ENCODE measurements around the gene PMM1. TPM values are rescaled to one million over a fixed set of nuclear protein-coding genes. Genes with fewer than 3 reads are reported as not detected.

Gene PMM1
- total and polyA plus RNA-seq, 2 donors (not counting 3 experiments of a cell fraction or from before 2014, with no cell fraction given), result 14.6 to 31.7 TPM

DNA sequence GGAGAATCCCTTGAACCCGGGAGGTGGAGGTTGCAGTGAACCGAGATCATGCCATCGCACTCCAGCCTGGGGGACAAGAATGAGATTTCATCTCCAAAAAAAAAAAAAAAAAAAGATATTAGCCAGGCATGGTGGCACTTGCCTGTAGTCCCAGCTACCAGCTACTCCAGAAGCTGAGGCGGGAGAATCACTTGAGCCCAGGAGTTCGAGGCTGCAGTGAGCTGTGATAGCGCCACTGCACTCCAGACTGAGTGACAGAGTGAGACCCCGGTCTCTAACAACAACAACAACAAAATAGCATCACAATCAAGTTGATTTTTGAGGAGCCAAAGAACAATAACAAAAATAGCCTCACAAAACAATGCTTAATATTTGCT lies 2.3 kb downstream of the PMM1 start:
- no TSS peak for BruUV-seq (replicated peaks)
- H3K4me2 ChIP-seq (ENCODE audit: insufficient read depth, low read length), result no peak overlapping the region
- peaks cover 2% of the 10 kb centered on the region for H3K79me2 ChIP-seq (ENCODE audit: control insufficient read depth, insufficient read depth, low read length)
- intact Hi-C loops (cut with micrococcal nuclease) (no loop called here), dilution Hi-C loops (cut with MboI; ENCODE audit: extremely low pct_ligation_motif_present, low sequenced_read_pairs) (no loop called here)
- CTCF ChIA-PET, result interaction anchor here (1.3 kb wide), 1 partner anchor 44 kb away, joined by 3 read pairs; no protein-coding TSS in a partner anchor
- no peak overlapping the region for H2AFZ ChIP-seq (ENCODE audit: low read depth, low read length)
- H4K20me1 ChIP-seq (replicated peaks; ENCODE audit: control insufficient read depth, extremely low read depth, insufficient read depth, low read length), result no peaks in the 10 kb centered on the region
- H3K9me3 ChIP-seq (replicated peaks; ENCODE audit: control insufficient read depth, insufficient read depth, low read length), result no peaks in the 10 kb centered on the region
- H3K9me1 ChIP-seq (replicated peaks; ENCODE audit: control insufficient read depth, extremely low read depth, insufficient read depth, low read length), result no peaks in the 10 kb centered on the region
- H3K36me3 ChIP-seq (ENCODE audit: control insufficient read depth in 2 of 2, extremely low read depth in 1 of 2, insufficient read depth in 2 of 2, low read length in 2 of 2), result no peaks in the 10 kb centered on the region
- H3K27ac ChIP-seq (ENCODE audit: insufficient read depth, low read depth, low read length), result no peak overlapping the region
- POLR2A ChIA-PET, result no interaction called here
- H3K27me3 ChIP-seq (ENCODE audit: control insufficient read depth in 2 of 2, insufficient read depth in 2 of 2, low read length in 2 of 2), result no peaks in the 10 kb centered on the region
- DNase-seq (ENCODE audit: low read depth, low spot score) (no peak), FAIRE-seq (no peak)
- H3K9ac ChIP-seq (replicated peaks; ENCODE audit: extremely low read depth, insufficient read depth, low read length), result no peak overlapping the region
- H3K4me1 ChIP-seq (ENCODE audit: control insufficient read depth, extremely low read depth, insufficient read depth, low read length), result peaks cover 6% of the 10 kb centered on the region
- TF ChIP-seq, protein P1, sequence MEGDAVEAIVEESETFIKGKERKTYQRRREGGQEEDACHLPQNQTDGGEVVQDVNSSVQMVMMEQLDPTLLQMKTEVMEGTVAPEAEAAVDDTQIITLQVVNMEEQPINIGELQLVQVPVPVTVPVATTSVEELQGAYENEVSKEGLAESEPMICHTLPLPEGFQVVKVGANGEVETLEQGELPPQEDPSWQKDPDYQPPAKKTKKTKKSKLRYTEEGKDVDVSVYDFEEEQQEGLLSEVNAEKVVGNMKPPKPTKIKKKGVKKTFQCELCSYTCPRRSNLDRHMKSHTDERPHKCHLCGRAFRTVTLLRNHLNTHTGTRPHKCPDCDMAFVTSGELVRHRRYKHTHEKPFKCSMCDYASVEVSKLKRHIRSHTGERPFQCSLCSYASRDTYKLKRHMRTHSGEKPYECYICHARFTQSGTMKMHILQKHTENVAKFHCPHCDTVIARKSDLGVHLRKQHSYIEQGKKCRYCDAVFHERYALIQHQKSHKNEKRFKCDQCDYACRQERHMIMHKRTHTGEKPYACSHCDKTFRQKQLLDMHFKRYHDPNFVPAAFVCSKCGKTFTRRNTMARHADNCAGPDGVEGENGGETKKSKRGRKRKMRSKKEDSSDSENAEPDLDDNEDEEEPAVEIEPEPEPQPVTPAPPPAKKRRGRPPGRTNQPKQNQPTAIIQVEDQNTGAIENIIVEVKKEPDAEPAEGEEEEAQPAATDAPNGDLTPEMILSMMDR (IDR thresholded peaks at IDR 0.05; ENCODE audit: extremely low read depth in 1 of 2, insufficient read depth in 1 of 2, low read depth in 1 of 2, low read length in 2 of 2), result no peak
- no peak overlapping the region for H3K4me3 ChIP-seq (replicated peaks in 1 of 3; ENCODE audit: insufficient read depth in 1 of 3, low read depth in 1 of 3, low read length in 3 of 3)

DNA sequence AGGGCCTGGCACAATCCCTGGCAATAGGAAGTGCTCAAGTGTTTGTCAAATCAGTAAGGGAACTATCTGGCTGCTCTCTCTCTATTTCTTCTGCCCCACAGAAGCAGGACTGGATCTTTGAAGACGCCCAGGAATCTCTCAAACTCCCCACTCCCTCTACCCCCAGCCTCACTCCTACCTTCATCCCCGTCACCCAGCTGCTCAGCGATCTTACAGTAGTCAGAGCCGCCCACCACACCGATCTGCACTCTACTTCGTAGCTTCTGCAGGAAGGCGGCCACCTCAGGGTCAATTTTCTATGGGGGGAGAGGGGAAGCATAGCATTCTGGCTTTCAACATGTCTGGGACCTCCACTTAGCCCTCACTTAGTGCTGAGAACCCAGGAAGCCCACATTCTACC lies 3.7 kb downstream of the PMM1 start:
- H2AFZ ChIP-seq (ENCODE audit: low read depth, low read length), result no peak overlapping the region
- no peaks in the 10 kb centered on the region for H4K20me1 ChIP-seq (replicated peaks; ENCODE audit: control insufficient read depth, extremely low read depth, insufficient read depth, low read length)
- dilution Hi-C loops (cut with MboI; ENCODE audit: extremely low pct_ligation_motif_present, low sequenced_read_pairs), result no loop called here
- peaks cover 6% of the 10 kb centered on the region for H3K4me1 ChIP-seq (ENCODE audit: control insufficient read depth, extremely low read depth, insufficient read depth, low read length)
- no peak overlapping the region for H3K27ac ChIP-seq (ENCODE audit: insufficient read depth, low read depth, low read length)
- TF ChIP-seq, protein P2, sequence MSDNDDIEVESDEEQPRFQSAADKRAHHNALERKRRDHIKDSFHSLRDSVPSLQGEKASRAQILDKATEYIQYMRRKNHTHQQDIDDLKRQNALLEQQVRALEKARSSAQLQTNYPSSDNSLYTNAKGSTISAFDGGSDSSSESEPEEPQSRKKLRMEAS (IDR thresholded peaks at IDR 0.05; ENCODE audit: insufficient read depth, insufficient read length), result no peak
- no peak for TF ChIP-seq JUN (IDR thresholded peaks at IDR 0.05; ENCODE audit: borderline replicate concordance, insufficient read depth, insufficient read length, low read depth)
- TF ChIP-seq, protein P1 (IDR thresholded peaks at IDR 0.05; ENCODE audit: extremely low read depth in 1 of 2, insufficient read depth in 1 of 2, low read depth in 1 of 2, low read length in 2 of 2), result no peak
- TF ChIP-seq GATA2 (IDR thresholded peaks at IDR 0.05; ENCODE audit: insufficient read depth, insufficient read length, low read depth, low read length), result no peak
- TF ChIP-seq POLR2A (IDR thresholded peaks at IDR 0.05; ENCODE audit: low read depth, low read length), result no peak
- no peak for TF ChIP-seq FOS (IDR thresholded peaks at IDR 0.05; ENCODE audit: borderline replicate concordance, insufficient read depth, low read length)
- no peak for TF ChIP-seq EZH2 (IDR thresholded peaks at IDR 0.05; ENCODE audit: borderline replicate concordance, low read depth, low read length, severe bottlenecking)
- no peak for TF ChIP-seq POLR2AphosphoS5 (IDR thresholded peaks at IDR 0.05; ENCODE audit: insufficient read depth, low read depth, low read length)
- no peak for TF ChIP-seq MYC (IDR thresholded peaks at IDR 0.05; ENCODE audit: low read depth, low read length)
- H3K79me2 ChIP-seq (ENCODE audit: control insufficient read depth, insufficient read depth, low read length), result peaks cover 2% of the 10 kb centered on the region
- FAIRE-seq (no peak), DNase-seq (ENCODE audit: low read depth, low spot score) (no peak)
- no peak overlapping the region for H3K4me3 ChIP-seq (replicated peaks in 1 of 3; ENCODE audit: insufficient read depth in 1 of 3, low read depth in 1 of 3, low read length in 3 of 3)
- H3K4me2 ChIP-seq (ENCODE audit: insufficient read depth, low read length), result no peak overlapping the region
- POLR2A ChIA-PET, result no interaction called here
- H3K9ac ChIP-seq (replicated peaks; ENCODE audit: extremely low read depth, insufficient read depth, low read length), result no peak overlapping the region
- H3K36me3 ChIP-seq (ENCODE audit: control insufficient read depth in 2 of 2, extremely low read depth in 1 of 2, insufficient read depth in 2 of 2, low read length in 2 of 2), result no peaks in the 10 kb centered on the region
- CTCF ChIA-PET, result interaction anchor here (1.3 kb wide), 1 partner anchor 42 kb away, joined by 3 read pairs; no protein-coding TSS in a partner anchor
- intact Hi-C loops (cut with micrococcal nuclease), result no loop called here
- H3K9me1 ChIP-seq (replicated peaks; ENCODE audit: control insufficient read depth, extremely low read depth, insufficient read depth, low read length), result no peaks in the 10 kb centered on the region
- no peaks in the 10 kb centered on the region for H3K9me3 ChIP-seq (replicated peaks; ENCODE audit: control insufficient read depth, insufficient read depth, low read length)
- BruUV-seq (replicated peaks), result no TSS peak
- H3K27me3 ChIP-seq (ENCODE audit: control insufficient read depth in 2 of 2, insufficient read depth in 2 of 2, low read length in 2 of 2), result no peaks in the 10 kb centered on the region

Measured in endothelial cell of umbilical vein (primary cell).